Superior temporal gyrus (tissue), 1 donor: ENCODE measurements around the gene MICAL2.
A peak's percentile ranks its signal among the peaks of the same experiment; 100 is the strongest.
"Not testable (repeated sequence)": the region's sequence is repeated elsewhere in the genome, so short reads cannot be mapped to it uniquely, and the experiment has no call there.

Source experiments
- DNase-seq: peaks from one replicate; pipeline ENCODE4 v3.0.0-alpha.2; 2016; ENCODE audit errors: extremely low spot score

The MICAL2 gene

GRCh38 chr11:12133547-12134235 is 23.3 kb downstream of the MICAL2 start:
- no peak for DNase-seq

GRCh38 chr11:12134236-12134585 is 23.8 kb downstream of the MICAL2 start:
- DNase-seq, result no peak

GRCh38 chr11:12135185-12135584 is 24.8 kb downstream of the MICAL2 start:
- DNase-seq, result no peak

GRCh38 chr11:12137005-12137690 is 26.8 kb downstream of the MICAL2 start:
- DNase-seq, result peak; percentile 61

- DNase-seq, result peak; percentile 50
These were observed 27.7 kb downstream of the MICAL2 start for GRCh38 chr11:12137938-12138731.

GRCh38 chr11:12139144-12139881 is 28.9 kb downstream of the MICAL2 start:
- peak; percentile 67 for DNase-seq

GRCh38 chr11:12140186-12140793 is 29.9 kb downstream of the MICAL2 start:
- no peak for DNase-seq

GRCh38 chr11:12141283-12141682 is 30.9 kb downstream of the MICAL2 start:
- DNase-seq, result no peak

- DNase-seq, result no peak
These were observed 31.8 kb downstream of the MICAL2 start for GRCh38 chr11:12142176-12142575.

GRCh38 chr11:12142909-12143308 is 32.5 kb downstream of the MICAL2 start:
- no peak for DNase-seq

- no peak for DNase-seq
These were observed 33.3 kb downstream of the MICAL2 start for GRCh38 chr11:12143461-12144258.

- DNase-seq, result no peak
These were observed 34.2 kb downstream of the MICAL2 start for GRCh38 chr11:12144330-12145174.

GRCh38 chr11:12146678-12147077 is 36.3 kb downstream of the MICAL2 start:
- not testable (repeated sequence) for DNase-seq

- DNase-seq, result no peak
These were observed 37.4 kb downstream of the MICAL2 start for GRCh38 chr11:12147827-12148226.

GRCh38 chr11:12148466-12148865 is 38.1 kb downstream of the MICAL2 start:
- DNase-seq, result no peak

- no peak for DNase-seq
These were observed 38.5 kb downstream of the MICAL2 start for GRCh38 chr11:12148882-12149281.

GRCh38 chr11:12149672-12150225 is 39.4 kb downstream of the MICAL2 start:
- peak; percentile 60 for DNase-seq

GRCh38 chr11:12150831-12151382 is 40.5 kb downstream of the MICAL2 start:
- DNase-seq, result peak; percentile 66

- no peak for DNase-seq
These were observed 41.9 kb downstream of the MICAL2 start for GRCh38 chr11:12152321-12152720.
